Chondrocyte (in vitro differentiated cells): Measurements from ENCODE around the gene APOF. TPM values are rescaled to one million over a fixed set of nuclear protein-coding genes. Genes with fewer than 3 reads are reported as not detected.

ENCODE experiments used
- DNase-seq: peaks from one replicate; pipeline ENCODE4 v3.0.0; 2021; ENCODE audit warnings: mixed read lengths, low spot score
- H3K27ac Mint-ChIP-seq: one replicate; pipeline ENCODE4 v1.8.0; 2021; ENCODE audit warnings: mild to moderate bottlenecking, moderate library complexity, mixed read lengths; ENCODE audit not compliant: unreplicated experiment
- H3K27me3 Mint-ChIP-seq: 2 replicates; pipeline ENCODE4 v1.8.0; 2021; ENCODE audit warnings: low read depth, mixed read lengths
- H3K36me3 Mint-ChIP-seq: 2 replicates; pipeline ENCODE4 v1.8.0; 2021; ENCODE audit warnings: low read depth, mixed read lengths
- H3K4me1 Mint-ChIP-seq: 2 replicates; pipeline ENCODE4 v1.8.0; 2021; ENCODE audit warnings: low read depth, mild to moderate bottlenecking, mixed read lengths
- H3K4me3 Mint-ChIP-seq: one replicate; pipeline ENCODE4 v1.8.0; 2021; ENCODE audit warnings: mild to moderate bottlenecking, moderate library complexity, mixed read lengths; ENCODE audit not compliant: unreplicated experiment
- H3K9me3 Mint-ChIP-seq: 2 replicates; pipeline ENCODE4 v1.8.0; 2021; ENCODE audit warnings: low read depth, mixed read lengths
- CTCF ChIP-seq: fragments of 200-600 bp; sonication (generic); IDR thresholded peaks from 2 replicates; pipeline ENCODE4 v1.5.0; 2021; ENCODE audit warnings: antibody characterized with exemption, mild to moderate bottlenecking, moderate library complexity
- total RNA-seq: library from RNA; stranded (reverse); gene quantifications from 3 replicates; pipeline ENCODE4 v1.2.1, GENCODE V29; 2021

APOF gene
- total RNA-seq, 1 donor from 2014 or later, result not detected

- Mint-ChIP-seq H3K27me3 (no peaks in the 10 kb centered on the region), H3K36me3 (no peaks in the 10 kb centered on the region), H3K9me3 (no peaks in the 10 kb centered on the region), H3K4me3 (peak overlapping the region; percentile 89), H3K27ac (peak overlapping the region; percentile 96), H3K4me1 (peaks cover 23% of the 10 kb centered on the region)
- DNase-seq, result no peak
- peak; percentile 48 for TF ChIP-seq CTCF
Observed at GRCh38 chr12:56334490-56334793, 28.2 kb downstream of the APOF start.

GRCh38 chr12:56333679-56334489 is 28.8 kb downstream of the APOF start, which contains the start of gene PAN2:
Gene PAN2, minus strand, starts transcription at chr12:56334000. Its CDS starts 906 bp downstream, at chr12:56333094.
- peak within 1 kb of the TSS; percentile 89 for H3K4me3 Mint-ChIP-seq
- TF ChIP-seq CTCF, result peak; percentile 96
- peak within 1 kb of the TSS; percentile 96 for H3K27ac Mint-ChIP-seq
- no peaks in the 10 kb centered on the region for H3K27me3 Mint-ChIP-seq
- no peaks in the 10 kb centered on the region for H3K36me3 Mint-ChIP-seq
- DNase-seq, result peak; percentile 97
- H3K9me3 Mint-ChIP-seq, result no peaks in the 10 kb centered on the region
- peaks cover 23% of the 10 kb centered on the region for H3K4me1 Mint-ChIP-seq

- no peak for DNase-seq
- Mint-ChIP-seq H3K9me3 (no peaks in the 10 kb centered on the region), H3K27ac (peak overlapping the region; percentile 96), H3K36me3 (no peaks in the 10 kb centered on the region), H3K27me3 (no peaks in the 10 kb centered on the region), H3K4me1 (peaks cover 23% of the 10 kb centered on the region), H3K4me3 (peak overlapping the region; percentile 89)
- TF ChIP-seq CTCF, result no peak
Observed at GRCh38 chr12:56333197-56333678, 29.4 kb downstream of the APOF start.

- TF ChIP-seq CTCF, result no peak
- H3K9me3 Mint-ChIP-seq, result no peaks in the 10 kb centered on the region
- peak overlapping the region; percentile 23 for H3K27ac Mint-ChIP-seq
- no peak for DNase-seq
- H3K4me3 Mint-ChIP-seq, result peak overlapping the region; percentile 89
- H3K27me3 Mint-ChIP-seq, result no peaks in the 10 kb centered on the region
- H3K36me3 Mint-ChIP-seq, result no peaks in the 10 kb centered on the region
- H3K4me1 Mint-ChIP-seq, result peaks cover 23% of the 10 kb centered on the region
Observed at GRCh38 chr12:56332512-56333196, 30.0 kb downstream of the APOF start.

- no peak overlapping the region for H3K4me3 Mint-ChIP-seq
- H3K36me3 Mint-ChIP-seq, result peaks cover 2% of the 10 kb centered on the region
- no peak for TF ChIP-seq CTCF
- H3K9me3 Mint-ChIP-seq, result no peaks in the 10 kb centered on the region
- no peak overlapping the region for H3K27ac Mint-ChIP-seq
- H3K4me1 Mint-ChIP-seq, result peaks cover 23% of the 10 kb centered on the region
- no peaks in the 10 kb centered on the region for H3K27me3 Mint-ChIP-seq
- no peak for DNase-seq
Observed at GRCh38 chr12:56330936-56331490, 31.6 kb downstream of the APOF start.
